GM12891 (cell line): ENCODE results near the gene CNNM2.

Experiments used
- PAX5 ChIP-seq: IDR thresholded peaks from 2 replicates; pipeline ENCODE4 v1.6.1; 2011; ENCODE audit warnings: low read length, moderate library complexity, mild to moderate bottlenecking; ENCODE audit not compliant: insufficient read depth, severe bottlenecking
- POLR2A ChIP-seq: IDR thresholded peaks from 2 replicates; pipeline ENCODE4 v1.6.1; 2011; ENCODE audit warnings: low read depth, low read length, control low read depth
- POLR2AphosphoS5 ChIP-seq: IDR thresholded peaks from 2 replicates; pipeline ENCODE4 v1.6.1; 2011; ENCODE audit warnings: low read depth, low read length, control low read depth
- POU2F2 ChIP-seq: IDR thresholded peaks from 2 replicates; pipeline ENCODE4 v1.6.1; 2011; ENCODE audit warnings: low read depth, mild to moderate bottlenecking, control low read depth, low read length, moderate library complexity
- SPI1 ChIP-seq: IDR thresholded peaks from 2 replicates; pipeline ENCODE4 v1.6.1; 2011; ENCODE audit warnings: low read depth, low read length, control low read depth
- TAF1 ChIP-seq: IDR thresholded peaks from 2 replicates; pipeline ENCODE4 v1.6.1; 2011; ENCODE audit warnings: low read depth, low read length, control low read depth

GRCh38 chr10:102967123-102967522 is 49.0 kb downstream of the CNNM2 start:
- TF ChIP-seq POLR2AphosphoS5 (no peak), POLR2A (no peak), TAF1 (no peak), POU2F2 (no peak), PAX5 (no peak), SPI1 (no peak)
